Neuron (in vitro differentiated cells): ENCODE results near the gene PPP1R15A.
A peak's percentile ranks its signal among the peaks of the same experiment; 100 is the strongest.
"Not testable (repeated sequence)": the region's sequence is repeated elsewhere in the genome, so short reads cannot be mapped to it uniquely, and the experiment has no call there.

Experiments used
- H2AFZ ChIP-seq: one replicate; pipeline ENCODE4 v1.6.1; 2013; ENCODE audit warnings: low read depth, mild to moderate bottlenecking, inconsistent platforms, low read length, moderate library complexity
- H3K27me3 ChIP-seq: one replicate; pipeline ENCODE4 v1.6.1; 2013; ENCODE audit warnings: low read length; ENCODE audit not compliant: insufficient read depth
- H3K36me3 ChIP-seq: one replicate; pipeline ENCODE4 v1.6.1; 2013; ENCODE audit warnings: low read length; ENCODE audit not compliant: insufficient read depth
- H3K4me1 ChIP-seq: one replicate; pipeline ENCODE4 v1.6.1; 2013; ENCODE audit warnings: low read length; ENCODE audit not compliant: insufficient read depth
- H3K4me3 ChIP-seq: 2 replicates; pipeline ENCODE4 v1.5.1; 2013; ENCODE audit warnings: mild to moderate bottlenecking, low read length, moderate library complexity
- H3K9me3 ChIP-seq: one replicate; pipeline ENCODE4 v1.6.1; 2013; ENCODE audit warnings: low read length

Gene PPP1R15A

DNA sequence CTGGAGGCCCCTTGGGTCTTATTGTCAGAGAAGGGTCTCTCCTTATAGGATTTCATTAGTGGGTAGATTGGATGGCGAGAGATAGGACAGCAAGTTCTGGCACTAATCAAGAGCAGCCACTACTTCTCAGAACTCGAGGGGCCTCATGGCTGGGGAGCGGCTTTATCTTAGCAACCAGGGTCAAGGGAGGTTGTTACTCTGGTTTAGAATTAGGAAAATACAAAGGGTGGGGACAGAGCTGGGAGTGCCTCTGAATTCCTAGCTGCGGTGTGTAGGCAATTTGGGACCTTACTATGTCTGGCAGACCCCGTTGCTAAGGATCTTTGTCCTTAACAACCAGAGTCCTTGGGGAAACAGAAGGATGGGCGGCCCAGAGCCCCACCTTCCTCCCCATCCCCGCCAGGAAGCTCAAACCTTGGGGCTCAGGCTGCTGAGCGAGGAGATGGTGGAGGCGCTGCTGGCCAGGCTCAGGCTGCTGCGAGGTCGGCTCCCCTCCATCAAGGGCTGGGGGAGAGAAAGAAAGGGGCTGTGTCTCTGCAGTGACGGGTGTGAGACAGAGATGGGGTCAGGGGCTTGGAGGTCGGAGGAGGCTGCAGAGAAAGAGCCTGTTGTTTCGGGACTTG is 5.0 kb upstream of the PPP1R15A start:
- H3K4me1 ChIP-seq: peaks cover 30% of the 10 kb centered on the region
- H3K36me3 ChIP-seq: peaks cover 3% of the 10 kb centered on the region
- peaks cover 3% of the 10 kb centered on the region for H3K9me3 ChIP-seq
- H3K4me3 ChIP-seq: no peak overlapping the region
- no peaks in the 10 kb centered on the region for H3K27me3 ChIP-seq
- H2AFZ ChIP-seq: no peak overlapping the region

GRCh38 chr19:48867746-48868113 is 4.5 kb upstream of the PPP1R15A start:
- H3K36me3 ChIP-seq: peaks cover 3% of the 10 kb centered on the region
- H3K9me3 ChIP-seq: peaks cover 3% of the 10 kb centered on the region
- no peaks in the 10 kb centered on the region for H3K27me3 ChIP-seq
- peak overlapping the region; percentile 85 for H2AFZ ChIP-seq
- H3K4me3 ChIP-seq: no peak overlapping the region
- H3K4me1 ChIP-seq: peaks cover 30% of the 10 kb centered on the region

- Histone ChIP-seq H2AFZ (peak within 1 kb of the TSS; percentile 85), H3K4me3 (peak within 1 kb of the TSS; percentile 11), H3K36me3 (peaks cover 3% of the 10 kb centered on the region), H3K27me3 (no peaks in the 10 kb centered on the region), H3K4me1 (peaks cover 33% of the 10 kb centered on the region), H3K9me3 (peaks cover 3% of the 10 kb centered on the region)
Measured at GRCh38 chr19:48868114-48868886, 3.9 kb upstream of the PPP1R15A start, which contains the start of gene PLEKHA4. Gene PLEKHA4, minus strand, starts transcription at chr19:48868617. Its CDS starts 997 bp downstream, at chr19:48867620.

DNA sequence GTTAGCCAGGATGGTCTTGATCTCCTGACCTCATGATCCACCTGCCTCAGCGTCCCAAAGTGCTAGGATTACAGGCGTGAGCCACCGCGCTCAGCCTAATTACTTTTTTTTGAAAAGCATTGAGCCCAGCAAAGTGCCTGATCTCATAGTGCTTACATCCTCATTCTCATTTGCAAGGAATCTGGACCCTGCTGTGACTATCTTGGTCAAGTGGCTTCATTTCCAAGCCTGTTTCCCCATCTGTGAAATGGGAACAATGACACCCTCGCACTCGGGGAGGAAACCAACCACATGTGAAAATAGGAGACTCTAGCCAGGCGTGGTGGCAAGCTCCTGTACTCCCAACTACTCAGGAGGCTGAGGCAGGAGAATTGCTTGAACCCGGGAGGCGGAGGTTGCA is 2.2 kb upstream of the PPP1R15A start:
- H2AFZ ChIP-seq: no peak overlapping the region
- H3K4me1 ChIP-seq: peaks cover 50% of the 10 kb centered on the region
- peaks cover 13% of the 10 kb centered on the region for H3K36me3 ChIP-seq
- H3K4me3 ChIP-seq: no peak overlapping the region
- H3K27me3 ChIP-seq: no peaks in the 10 kb centered on the region
- H3K9me3 ChIP-seq: no peaks in the 10 kb centered on the region

DNA sequence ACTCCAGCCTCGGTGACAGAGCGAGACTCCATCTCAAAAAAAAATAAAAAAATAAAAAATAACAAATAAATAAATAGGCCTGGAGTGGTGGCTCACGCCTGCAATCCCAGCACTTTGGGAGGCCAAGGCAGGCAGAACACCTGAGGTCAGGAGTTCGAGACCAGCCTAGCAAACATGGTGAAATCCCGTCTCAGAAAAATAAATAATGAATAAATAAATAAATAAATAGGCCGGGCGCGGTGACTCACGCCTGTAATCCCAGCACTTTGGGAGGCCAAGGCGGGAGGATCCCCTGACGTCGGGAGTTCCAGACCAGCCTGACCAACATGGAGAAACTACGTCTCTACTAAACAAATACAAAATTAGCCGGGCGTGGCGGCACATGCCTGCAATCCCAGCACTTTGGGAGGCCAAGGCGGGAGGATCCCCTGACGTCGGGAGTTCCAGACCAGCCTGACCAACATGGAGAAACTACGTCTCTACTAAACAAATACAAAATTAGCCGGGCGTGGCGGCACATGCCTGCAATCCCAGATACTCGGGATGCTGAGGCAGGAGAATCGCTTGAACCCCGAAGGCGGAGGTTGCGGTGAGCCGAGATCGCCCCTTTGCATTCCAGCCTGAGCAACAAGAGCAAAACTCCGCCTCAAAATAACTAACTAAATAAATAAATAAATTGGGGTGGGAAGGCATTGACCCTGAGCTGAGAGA is 595 bp upstream of the PPP1R15A start:
- not testable (repeated sequence) for H3K27me3 ChIP-seq, H3K9me3 ChIP-seq, H2AFZ ChIP-seq
- Histone ChIP-seq H3K36me3 (peaks cover 23% of the 10 kb centered on the region), H3K4me1 (peaks cover 61% of the 10 kb centered on the region), H3K4me3 (peak overlapping the region; percentile 79)

- no peaks in the 10 kb centered on the region for H3K27me3 ChIP-seq
- H3K4me1 ChIP-seq: peaks cover 49% of the 10 kb centered on the region
- H3K4me3 ChIP-seq: peak overlapping the region; percentile 79
- peaks cover 23% of the 10 kb centered on the region for H3K36me3 ChIP-seq
- peak overlapping the region; percentile 6 for H2AFZ ChIP-seq
- no peaks in the 10 kb centered on the region for H3K9me3 ChIP-seq
Measured at GRCh38 chr19:48872884-48873475, 759 bp downstream of the PPP1R15A start.

DNA sequence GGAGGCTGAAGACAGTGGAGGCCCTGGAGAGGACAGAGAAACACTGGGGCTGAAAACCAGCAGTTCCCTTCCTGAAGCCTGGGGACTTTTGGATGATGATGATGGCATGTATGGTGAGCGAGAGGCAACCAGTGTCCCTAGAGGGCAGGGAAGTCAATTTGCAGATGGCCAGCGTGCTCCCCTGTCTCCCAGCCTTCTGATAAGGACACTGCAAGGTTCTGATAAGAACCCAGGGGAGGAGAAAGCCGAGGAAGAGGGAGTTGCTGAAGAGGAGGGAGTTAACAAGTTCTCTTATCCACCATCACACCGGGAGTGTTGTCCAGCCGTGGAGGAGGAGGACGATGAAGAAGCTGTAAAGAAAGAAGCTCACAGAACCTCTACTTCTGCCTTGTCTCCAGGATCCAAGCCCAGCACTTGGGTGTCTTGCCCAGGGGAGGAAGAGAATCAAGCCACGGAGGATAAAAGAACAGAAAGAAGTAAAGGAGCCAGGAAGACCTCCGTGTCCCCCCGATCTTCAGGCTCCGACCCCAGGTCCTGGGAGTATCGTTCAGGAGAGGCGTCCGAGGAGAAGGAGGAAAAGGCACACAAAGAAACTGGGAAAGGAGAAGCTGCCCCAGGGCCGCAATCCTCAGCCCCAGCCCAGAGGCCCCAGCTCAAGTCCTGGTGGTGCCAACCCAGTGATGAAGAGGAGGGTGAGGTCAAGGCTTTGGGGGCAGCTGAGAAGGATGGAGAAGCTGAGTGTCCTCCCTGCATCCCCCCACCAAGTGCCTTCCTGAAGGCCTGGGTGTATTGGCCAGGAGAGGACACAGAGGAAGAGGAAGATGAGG is 1.5 kb downstream of the PPP1R15A start:
- H2AFZ ChIP-seq: no peak overlapping the region
- no peaks in the 10 kb centered on the region for H3K9me3 ChIP-seq
- H3K4me3 ChIP-seq: peak overlapping the region; percentile 79
- H3K27me3 ChIP-seq: no peaks in the 10 kb centered on the region
- peaks cover 23% of the 10 kb centered on the region for H3K36me3 ChIP-seq
- peaks cover 42% of the 10 kb centered on the region for H3K4me1 ChIP-seq

GRCh38 chr19:48874303-48875135 is 2.3 kb downstream of the PPP1R15A start:
- no peak overlapping the region for H2AFZ ChIP-seq
- no peaks in the 10 kb centered on the region for H3K27me3 ChIP-seq
- peaks cover 25% of the 10 kb centered on the region for H3K36me3 ChIP-seq
- peak overlapping the region; percentile 79 for H3K4me3 ChIP-seq
- peaks cover 40% of the 10 kb centered on the region for H3K4me1 ChIP-seq
- H3K9me3 ChIP-seq: no peaks in the 10 kb centered on the region

- not testable (repeated sequence) for H2AFZ ChIP-seq, H3K27me3 ChIP-seq, H3K9me3 ChIP-seq
- H3K36me3 ChIP-seq: peaks cover 25% of the 10 kb centered on the region
- H3K4me1 ChIP-seq: peaks cover 40% of the 10 kb centered on the region
- H3K4me3 ChIP-seq: peak overlapping the region; percentile 79
Measured at GRCh38 chr19:48876043-48876981, 4.1 kb downstream of the PPP1R15A start.

GRCh38 chr19:48877855-48878195 is 5.6 kb downstream of the PPP1R15A start:
- Histone ChIP-seq H3K4me1 (peaks cover 37% of the 10 kb centered on the region), H3K9me3 (peaks cover 4% of the 10 kb centered on the region), H3K4me3 (no peak overlapping the region), H2AFZ (no peak overlapping the region), H3K27me3 (no peaks in the 10 kb centered on the region), H3K36me3 (peaks cover 25% of the 10 kb centered on the region)
